Liver (tissue), 3 donors: ENCODE results near the gene IL1RAPL1.

Experiments
- EGR1 ChIP-seq, 2 donors: IDR thresholded peaks; 2 replicates each; pipeline ENCODE4 v1.6.1; 2016 to 2018; ENCODE audit warnings: antibody characterized with exemption in 2 of 2, low read depth in 2 of 2
- GABPA ChIP-seq, 2 donors: IDR thresholded peaks in 1 of 2; conservative IDR thresholded peaks in 1 of 2; 2 replicates each; pipeline ENCODE4 v1.6.1; 2016; ENCODE audit warnings: antibody characterized with exemption in 2 of 2, mild to moderate bottlenecking in 1 of 2, moderate library complexity in 1 of 2
- JUND ChIP-seq, 2 donors: IDR thresholded peaks; 2 replicates each; pipeline ENCODE4 v1.6.1; 2016; ENCODE audit warnings: antibody characterized with exemption in 2 of 2
- RAD21 ChIP-seq, 2 donors: IDR thresholded peaks; 2 replicates each; pipeline ENCODE4 v1.6.1; 2016; ENCODE audit warnings: antibody characterized with exemption in 2 of 2, mild to moderate bottlenecking in 2 of 2
- RXRA ChIP-seq, 2 donors: IDR thresholded peaks; 2 replicates each; pipeline ENCODE4 v1.6.1; 2017 to 2018; ENCODE audit warnings: antibody characterized with exemption in 2 of 2, mild to moderate bottlenecking in 1 of 2
- SP1 ChIP-seq: IDR thresholded peaks from 2 replicates; pipeline ENCODE4 v1.6.1; 2018; ENCODE audit warnings: antibody characterized with exemption, mild to moderate bottlenecking
- TAF1 ChIP-seq: conservative IDR thresholded peaks from 2 replicates; pipeline ENCODE4 v1.6.1; 2016; ENCODE audit warnings: antibody characterized with exemption, mild to moderate bottlenecking
- TF ChIP-seq, protein P1 (sequence below): fragments of 150-350 bp; IDR thresholded peaks from 2 replicates; pipeline ENCODE4 v1.5.1; 2017; ENCODE audit warnings: improper control_type of control experiment, low read depth, low read length; ENCODE audit not compliant: missing input control
- TF ChIP-seq, protein P2 (sequence below): IDR thresholded peaks from 2 replicates; pipeline ENCODE4 v1.6.1; 2016; ENCODE audit warnings: antibody characterized with exemption
- TF ChIP-seq, protein P3 (sequence below): IDR thresholded peaks from 2 replicates; pipeline ENCODE4 v1.6.1; 2016; ENCODE audit warnings: antibody characterized with exemption
- TF ChIP-seq, protein P4 (sequence below): IDR thresholded peaks from 2 replicates; pipeline ENCODE4 v1.6.1; 2016; ENCODE audit warnings: antibody characterized with exemption, mild to moderate bottlenecking
- TF ChIP-seq, protein P5 (sequence below): IDR thresholded peaks from 2 replicates; pipeline ENCODE4 v1.6.1; 2016; ENCODE audit warnings: antibody characterized with exemption
- donor health status: healthy.
- donor health status: healthy.

DNA sequence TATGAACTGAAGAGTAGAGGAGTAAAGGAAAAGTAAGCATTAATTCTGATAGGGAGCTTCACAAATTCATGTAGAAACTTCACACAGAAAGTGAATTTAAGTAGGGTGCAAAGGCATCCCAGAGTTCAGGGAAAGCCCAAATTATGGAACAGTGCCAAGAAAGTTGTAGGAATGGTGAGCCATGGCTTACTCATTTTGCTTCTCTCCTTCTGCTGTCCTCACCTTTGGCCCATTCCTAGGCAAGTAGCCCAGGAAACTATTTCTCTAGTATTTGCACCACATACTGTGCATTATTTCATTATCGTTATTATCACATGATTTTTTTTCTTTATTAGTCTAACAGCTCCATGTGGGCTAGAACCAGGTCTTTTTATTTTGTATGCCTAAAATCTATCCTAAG is 34.9 kb upstream of the IL1RAPL1 start:
- TF ChIP-seq, protein P1, sequence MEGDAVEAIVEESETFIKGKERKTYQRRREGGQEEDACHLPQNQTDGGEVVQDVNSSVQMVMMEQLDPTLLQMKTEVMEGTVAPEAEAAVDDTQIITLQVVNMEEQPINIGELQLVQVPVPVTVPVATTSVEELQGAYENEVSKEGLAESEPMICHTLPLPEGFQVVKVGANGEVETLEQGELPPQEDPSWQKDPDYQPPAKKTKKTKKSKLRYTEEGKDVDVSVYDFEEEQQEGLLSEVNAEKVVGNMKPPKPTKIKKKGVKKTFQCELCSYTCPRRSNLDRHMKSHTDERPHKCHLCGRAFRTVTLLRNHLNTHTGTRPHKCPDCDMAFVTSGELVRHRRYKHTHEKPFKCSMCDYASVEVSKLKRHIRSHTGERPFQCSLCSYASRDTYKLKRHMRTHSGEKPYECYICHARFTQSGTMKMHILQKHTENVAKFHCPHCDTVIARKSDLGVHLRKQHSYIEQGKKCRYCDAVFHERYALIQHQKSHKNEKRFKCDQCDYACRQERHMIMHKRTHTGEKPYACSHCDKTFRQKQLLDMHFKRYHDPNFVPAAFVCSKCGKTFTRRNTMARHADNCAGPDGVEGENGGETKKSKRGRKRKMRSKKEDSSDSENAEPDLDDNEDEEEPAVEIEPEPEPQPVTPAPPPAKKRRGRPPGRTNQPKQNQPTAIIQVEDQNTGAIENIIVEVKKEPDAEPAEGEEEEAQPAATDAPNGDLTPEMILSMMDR, result no peak
- TF ChIP-seq, protein P2, sequence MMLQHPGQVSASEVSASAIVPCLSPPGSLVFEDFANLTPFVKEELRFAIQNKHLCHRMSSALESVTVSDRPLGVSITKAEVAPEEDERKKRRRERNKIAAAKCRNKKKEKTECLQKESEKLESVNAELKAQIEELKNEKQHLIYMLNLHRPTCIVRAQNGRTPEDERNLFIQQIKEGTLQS, result no peak
- TF ChIP-seq SP1 (no peak), JUND (IDR thresholded peaks at IDR 0.05) (no peak), GABPA (IDR thresholded peaks at IDR 0.05 in 1 of 2, conservative IDR thresholded peaks at IDR 0.05 in 1 of 2) (no peak), RAD21 (IDR thresholded peaks at IDR 0.05) (no peak), TAF1 (no peak), RXRA (IDR thresholded peaks at IDR 0.05) (no peak), EGR1 (IDR thresholded peaks at IDR 0.05; ENCODE audit: low read depth in 2 of 2) (no peak)
- TF ChIP-seq, protein P3, sequence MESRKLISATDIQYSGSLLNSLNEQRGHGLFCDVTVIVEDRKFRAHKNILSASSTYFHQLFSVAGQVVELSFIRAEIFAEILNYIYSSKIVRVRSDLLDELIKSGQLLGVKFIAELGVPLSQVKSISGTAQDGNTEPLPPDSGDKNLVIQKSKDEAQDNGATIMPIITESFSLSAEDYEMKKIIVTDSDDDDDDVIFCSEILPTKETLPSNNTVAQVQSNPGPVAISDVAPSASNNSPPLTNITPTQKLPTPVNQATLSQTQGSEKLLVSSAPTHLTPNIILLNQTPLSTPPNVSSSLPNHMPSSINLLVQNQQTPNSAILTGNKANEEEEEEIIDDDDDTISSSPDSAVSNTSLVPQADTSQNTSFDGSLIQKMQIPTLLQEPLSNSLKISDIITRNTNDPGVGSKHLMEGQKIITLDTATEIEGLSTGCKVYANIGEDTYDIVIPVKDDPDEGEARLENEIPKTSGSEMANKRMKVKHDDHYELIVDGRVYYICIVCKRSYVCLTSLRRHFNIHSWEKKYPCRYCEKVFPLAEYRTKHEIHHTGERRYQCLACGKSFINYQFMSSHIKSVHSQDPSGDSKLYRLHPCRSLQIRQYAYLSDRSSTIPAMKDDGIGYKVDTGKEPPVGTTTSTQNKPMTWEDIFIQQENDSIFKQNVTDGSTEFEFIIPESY, result no peak
- TF ChIP-seq, protein P4, sequence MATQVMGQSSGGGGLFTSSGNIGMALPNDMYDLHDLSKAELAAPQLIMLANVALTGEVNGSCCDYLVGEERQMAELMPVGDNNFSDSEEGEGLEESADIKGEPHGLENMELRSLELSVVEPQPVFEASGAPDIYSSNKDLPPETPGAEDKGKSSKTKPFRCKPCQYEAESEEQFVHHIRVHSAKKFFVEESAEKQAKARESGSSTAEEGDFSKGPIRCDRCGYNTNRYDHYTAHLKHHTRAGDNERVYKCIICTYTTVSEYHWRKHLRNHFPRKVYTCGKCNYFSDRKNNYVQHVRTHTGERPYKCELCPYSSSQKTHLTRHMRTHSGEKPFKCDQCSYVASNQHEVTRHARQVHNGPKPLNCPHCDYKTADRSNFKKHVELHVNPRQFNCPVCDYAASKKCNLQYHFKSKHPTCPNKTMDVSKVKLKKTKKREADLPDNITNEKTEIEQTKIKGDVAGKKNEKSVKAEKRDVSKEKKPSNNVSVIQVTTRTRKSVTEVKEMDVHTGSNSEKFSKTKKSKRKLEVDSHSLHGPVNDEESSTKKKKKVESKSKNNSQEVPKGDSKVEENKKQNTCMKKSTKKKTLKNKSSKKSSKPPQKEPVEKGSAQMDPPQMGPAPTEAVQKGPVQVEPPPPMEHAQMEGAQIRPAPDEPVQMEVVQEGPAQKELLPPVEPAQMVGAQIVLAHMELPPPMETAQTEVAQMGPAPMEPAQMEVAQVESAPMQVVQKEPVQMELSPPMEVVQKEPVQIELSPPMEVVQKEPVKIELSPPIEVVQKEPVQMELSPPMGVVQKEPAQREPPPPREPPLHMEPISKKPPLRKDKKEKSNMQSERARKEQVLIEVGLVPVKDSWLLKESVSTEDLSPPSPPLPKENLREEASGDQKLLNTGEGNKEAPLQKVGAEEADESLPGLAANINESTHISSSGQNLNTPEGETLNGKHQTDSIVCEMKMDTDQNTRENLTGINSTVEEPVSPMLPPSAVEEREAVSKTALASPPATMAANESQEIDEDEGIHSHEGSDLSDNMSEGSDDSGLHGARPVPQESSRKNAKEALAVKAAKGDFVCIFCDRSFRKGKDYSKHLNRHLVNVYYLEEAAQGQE, result no peak
- TF ChIP-seq, protein P5, sequence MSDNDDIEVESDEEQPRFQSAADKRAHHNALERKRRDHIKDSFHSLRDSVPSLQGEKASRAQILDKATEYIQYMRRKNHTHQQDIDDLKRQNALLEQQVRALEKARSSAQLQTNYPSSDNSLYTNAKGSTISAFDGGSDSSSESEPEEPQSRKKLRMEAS, result no peak
